Ovary (tissue), 9 donors: Measurements from ENCODE around the gene COL8A1. TPM values are rescaled to one million over a fixed set of nuclear protein-coding genes. Genes with fewer than 3 reads are reported as not detected.

ENCODE experiments used
- DNase-seq, 5 donors: peaks; one replicate each; pipeline ENCODE4 v3.0.0-alpha.2; 2019 to 2020
- H3K27ac ChIP-seq, 2 donors: fragments of 200-600 bp; one replicate each; pipeline versions ENCODE4 v1.5.1 to v1.8.0; 2019 to 2022
- H3K27me3 ChIP-seq: fragments of 200-600 bp; one replicate; pipeline ENCODE4 v1.8.0; 2022
- H3K36me3 ChIP-seq: fragments of 200-600 bp; sonication (generic); one replicate; pipeline ENCODE4 v1.5.1; 2019
- H3K4me1 ChIP-seq: one replicate; pipeline ENCODE4 v1.8.1; 2013; ENCODE audit warnings: mild to moderate bottlenecking, moderate library complexity; ENCODE audit not compliant: insufficient read depth
- H3K4me3 ChIP-seq: fragments of 200-600 bp; sonication (generic); one replicate; pipeline ENCODE4 v1.5.1; 2017
- H3K9me3 ChIP-seq, 2 donors: fragments of 200-600 bp in 1 of 2; sonication (generic) in 1 of 2; one replicate each; pipeline versions ENCODE4 v1.5.1 to v1.8.1; 2013 to 2019; ENCODE audit warnings: mild to moderate bottlenecking in 1 of 2, moderate library complexity in 1 of 2
- EP300 ChIP-seq: sonication (generic); formaldehyde crosslinking; IDR thresholded peaks from one replicate; pipeline ENCODE4 v1.6.1; 2017; ENCODE audit warnings: antibody characterized with exemption
- POLR2A ChIP-seq: fragments of 450-650 bp; IDR thresholded peaks from one replicate; pipeline ENCODE4 v1.6.1; 2017; ENCODE audit warnings: antibody characterized with exemption, mild to moderate bottlenecking, moderate library complexity
- WGBS, 3 donors: extraction: QIAGEN DNeasy Blood & Tissue Kit in 1 of 3; methylation state at CpG; one replicate each; pipeline versions ENCODE4 v1.1.5 to v1.1.7; 2013 to 2017; 5-methylcytosine and 5-hydroxymethylcytosine counted together
- intact Hi-C, 4 donors: fragments of 100-400 bp; cut with DNase I; formaldehyde crosslinking; loops; one replicate each; pipeline versions ENCODE4 v1.11.0 to v1.15.1; 2022 to 2023
- polyA plus RNA-seq, 2 donors: library from polyadenylated mRNA; stranded (reverse); fragments of 200-250 nt in 1 of 2; fragments of 350-450 nt in 1 of 2; fragmentation: Illumina TruSeq in 1 of 2; extraction: RNeasy Lipid Tissue Mini Kit (QIAGEN cat#74804) in 1 of 2; gene quantifications; one replicate each; pipeline ENCODE4 v1.2.3, GENCODE V29; 2013 to 2014
- total RNA-seq, 7 donors: library from RNA; depleted of rRNA in 2 of 7; stranded (reverse); fragments of >200 nt in 2 of 7; fragmentation: NEBNext Ultra II Directional in 3 of 7; extraction: Animal tissue kit (Norgen Biotek cat#: 25700) in 3 of 7; gene quantifications; one replicate each; pipeline versions ENCODE4 v1.1.0 to v1.2.4, GENCODE V29; 2016 to 2023
- TF ChIP-seq, protein P1 (sequence below), 3 donors: fragments of 450-650 bp in 2 of 3; fragments of 200-600 bp in 1 of 3; IDR thresholded peaks; one replicate each; pipeline versions ENCODE4 v1.5.1 to v1.8.0; 2016 to 2022; ENCODE audit warnings: antibody characterized with exemption in 3 of 3, mild to moderate bottlenecking in 1 of 3
- donor health status: DM: no; HTN: no; CAD: no; lungs with moderate emphysema.
- donor health status: DM: no; HTN: no; CAD: no.
- donor health status: Bipolar disorder and iron deficiency.
- donor health status: DM: yes; HTN: yes; CAD: no.
- donor health status: DM: no; HTN: no; CAD: no.
- donor health status: DM: yes; HTN: yes; CAD: no.

COL8A1 gene
- total and polyA plus RNA-seq, 9 donors = 2.0 to 37.2 (median 11.9) TPM

DNA sequence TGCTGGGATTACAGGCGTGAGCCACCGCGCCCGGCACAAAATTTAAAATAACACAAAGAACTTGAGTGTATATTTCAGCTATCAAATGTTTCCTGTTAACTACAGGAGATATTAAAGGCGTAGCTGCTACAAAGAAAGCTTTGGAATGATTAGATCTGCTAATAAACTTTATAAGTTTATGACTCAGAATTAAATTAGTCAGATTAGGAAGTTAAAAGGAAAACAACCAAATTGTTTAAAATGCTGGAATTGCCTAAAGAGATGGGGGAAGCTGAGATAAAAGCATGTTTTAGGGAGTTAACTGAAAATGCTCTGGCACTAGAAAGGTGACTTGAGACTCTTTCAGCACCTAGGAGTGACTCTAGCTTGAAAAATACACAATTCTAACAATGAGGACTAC, 58.9 kb downstream of the COL8A1 start:
- no peaks in the 10 kb centered on the region for H3K36me3 ChIP-seq
- WGBS, 3 donors = 67 to 77% (median 77%) methylated on average over 5 of the region's 5 CpGs
- no peaks in the 10 kb centered on the region for H3K9me3 ChIP-seq
- DNase-seq = no peak
- peaks cover 2% of the 10 kb centered on the region for H3K4me1 ChIP-seq
- H3K27me3 ChIP-seq = no peaks in the 10 kb centered on the region
- H3K4me3 ChIP-seq = no peak overlapping the region
- no peak overlapping the region for H3K27ac ChIP-seq
- TF ChIP-seq, protein P1, sequence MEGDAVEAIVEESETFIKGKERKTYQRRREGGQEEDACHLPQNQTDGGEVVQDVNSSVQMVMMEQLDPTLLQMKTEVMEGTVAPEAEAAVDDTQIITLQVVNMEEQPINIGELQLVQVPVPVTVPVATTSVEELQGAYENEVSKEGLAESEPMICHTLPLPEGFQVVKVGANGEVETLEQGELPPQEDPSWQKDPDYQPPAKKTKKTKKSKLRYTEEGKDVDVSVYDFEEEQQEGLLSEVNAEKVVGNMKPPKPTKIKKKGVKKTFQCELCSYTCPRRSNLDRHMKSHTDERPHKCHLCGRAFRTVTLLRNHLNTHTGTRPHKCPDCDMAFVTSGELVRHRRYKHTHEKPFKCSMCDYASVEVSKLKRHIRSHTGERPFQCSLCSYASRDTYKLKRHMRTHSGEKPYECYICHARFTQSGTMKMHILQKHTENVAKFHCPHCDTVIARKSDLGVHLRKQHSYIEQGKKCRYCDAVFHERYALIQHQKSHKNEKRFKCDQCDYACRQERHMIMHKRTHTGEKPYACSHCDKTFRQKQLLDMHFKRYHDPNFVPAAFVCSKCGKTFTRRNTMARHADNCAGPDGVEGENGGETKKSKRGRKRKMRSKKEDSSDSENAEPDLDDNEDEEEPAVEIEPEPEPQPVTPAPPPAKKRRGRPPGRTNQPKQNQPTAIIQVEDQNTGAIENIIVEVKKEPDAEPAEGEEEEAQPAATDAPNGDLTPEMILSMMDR (IDR thresholded peaks at IDR 0.05) = no peak
- no peak for TF ChIP-seq POLR2A
- no peak for TF ChIP-seq EP300
- intact Hi-C loops = no loop called here

DNA sequence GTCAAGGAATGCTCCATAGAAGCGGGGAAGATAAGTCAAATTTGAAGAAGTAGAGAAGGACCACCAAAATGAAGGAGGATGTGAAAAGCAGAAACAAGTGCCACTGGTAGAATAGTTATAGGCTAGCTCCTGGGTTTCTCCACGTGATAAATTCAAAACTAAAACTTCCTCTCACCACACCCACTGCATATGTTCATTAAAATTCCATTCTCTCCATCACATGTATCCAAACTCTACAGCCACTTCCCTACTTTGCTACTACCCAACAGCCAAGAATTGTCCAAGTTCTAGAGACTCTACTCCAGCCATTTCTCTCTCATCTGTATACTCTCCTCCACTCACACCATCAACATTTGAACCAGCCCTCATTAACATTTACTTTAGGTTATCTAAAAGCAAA, 60.5 kb downstream of the COL8A1 start:
- TF ChIP-seq POLR2A (no peak), EP300 (no peak)
- TF ChIP-seq, protein P1 (IDR thresholded peaks at IDR 0.05) = no peak
- H3K4me1 ChIP-seq = peaks cover 2% of the 10 kb centered on the region
- no peaks in the 10 kb centered on the region for H3K9me3 ChIP-seq
- H3K4me3 ChIP-seq = no peak overlapping the region
- no peak overlapping the region for H3K27ac ChIP-seq
- no peaks in the 10 kb centered on the region for H3K36me3 ChIP-seq
- intact Hi-C loops = no loop called here
- no peak for DNase-seq
- no peaks in the 10 kb centered on the region for H3K27me3 ChIP-seq
- 78 to 85% (median 82%) methylated on average over 2 of the region's 2 CpGs for WGBS, 3 donors

DNA sequence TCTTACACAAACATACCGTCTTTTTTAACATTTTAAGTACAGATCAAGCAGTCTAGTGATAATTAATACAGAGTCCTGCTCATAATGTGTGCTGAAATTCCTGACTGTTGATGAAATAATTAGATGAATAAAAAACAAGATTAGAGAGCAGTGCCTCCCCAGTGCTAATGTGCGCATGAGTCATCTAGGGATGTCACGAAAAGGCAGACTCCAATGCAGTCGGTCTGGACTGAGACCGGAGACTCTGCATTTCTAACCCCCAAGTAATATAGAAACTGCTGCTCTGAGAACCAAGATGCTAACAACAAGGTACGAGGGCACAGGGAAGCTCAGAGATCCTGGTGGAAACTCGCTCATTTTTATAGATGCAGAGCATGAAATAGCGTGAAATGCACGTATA, 61.4 kb downstream of the COL8A1 start:
- intact Hi-C loops = no loop called here
- H3K9me3 ChIP-seq = no peaks in the 10 kb centered on the region
- no peaks in the 10 kb centered on the region for H3K36me3 ChIP-seq
- no peak overlapping the region for H3K27ac ChIP-seq
- no peak for DNase-seq
- TF ChIP-seq POLR2A (no peak), EP300 (no peak)
- TF ChIP-seq, protein P1 (IDR thresholded peaks at IDR 0.05) = no peak
- H3K4me1 ChIP-seq = peaks cover 2% of the 10 kb centered on the region
- no peaks in the 10 kb centered on the region for H3K27me3 ChIP-seq
- H3K4me3 ChIP-seq = no peak overlapping the region
- WGBS, 3 donors = 47 to 55% (median 50%) methylated on average over 9 of the region's 9 CpGs

DNA sequence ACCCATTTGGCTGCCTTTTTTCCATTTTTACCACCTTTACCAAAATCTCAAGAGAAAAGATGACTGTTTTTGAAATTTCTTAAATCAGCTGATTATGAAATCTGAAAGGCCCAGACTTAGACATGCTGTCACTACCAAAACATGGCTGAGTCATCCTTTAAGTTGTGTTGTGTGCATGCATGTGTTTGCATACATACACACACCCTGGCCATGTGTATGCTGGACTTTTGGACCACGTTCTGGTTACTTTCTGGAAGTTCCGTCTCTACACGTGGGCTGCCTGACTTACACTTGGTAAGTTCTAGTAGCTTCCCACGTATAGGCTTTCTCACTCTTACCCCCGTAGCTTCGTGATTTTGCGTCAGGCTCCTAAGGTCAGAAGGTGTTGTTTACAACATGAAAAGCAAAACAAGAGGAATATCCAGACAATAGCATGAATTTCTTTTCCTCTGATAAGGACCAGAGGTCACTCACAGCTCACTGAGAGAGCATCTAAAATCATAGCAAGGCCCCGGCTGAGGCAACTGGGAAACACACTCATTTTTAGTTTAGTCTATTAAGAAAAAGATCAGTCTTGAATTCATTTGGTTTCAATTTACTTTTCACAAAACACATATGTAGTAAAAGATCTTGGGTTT, 62.4 kb downstream of the COL8A1 start:
- H3K27me3 ChIP-seq = no peaks in the 10 kb centered on the region
- 9 to 35% (median 19%) methylated on average over 8 of the region's 8 CpGs for WGBS, 3 donors
- TF ChIP-seq EP300 = no peak
- no peak for DNase-seq
- peaks cover 2% of the 10 kb centered on the region for H3K4me1 ChIP-seq
- H3K4me3 ChIP-seq = no peak overlapping the region
- no peaks in the 10 kb centered on the region for H3K9me3 ChIP-seq
- H3K27ac ChIP-seq = no peak overlapping the region
- intact Hi-C loops = no loop called here
- no peaks in the 10 kb centered on the region for H3K36me3 ChIP-seq
